Right forelimb (tissue), 1 donor: ENCODE measurements around the gene HK1.

Source experiments
- DNase-seq: peaks from one replicate; pipeline ENCODE4 v3.0.0-alpha.2; 2018

The HK1 gene

DNA sequence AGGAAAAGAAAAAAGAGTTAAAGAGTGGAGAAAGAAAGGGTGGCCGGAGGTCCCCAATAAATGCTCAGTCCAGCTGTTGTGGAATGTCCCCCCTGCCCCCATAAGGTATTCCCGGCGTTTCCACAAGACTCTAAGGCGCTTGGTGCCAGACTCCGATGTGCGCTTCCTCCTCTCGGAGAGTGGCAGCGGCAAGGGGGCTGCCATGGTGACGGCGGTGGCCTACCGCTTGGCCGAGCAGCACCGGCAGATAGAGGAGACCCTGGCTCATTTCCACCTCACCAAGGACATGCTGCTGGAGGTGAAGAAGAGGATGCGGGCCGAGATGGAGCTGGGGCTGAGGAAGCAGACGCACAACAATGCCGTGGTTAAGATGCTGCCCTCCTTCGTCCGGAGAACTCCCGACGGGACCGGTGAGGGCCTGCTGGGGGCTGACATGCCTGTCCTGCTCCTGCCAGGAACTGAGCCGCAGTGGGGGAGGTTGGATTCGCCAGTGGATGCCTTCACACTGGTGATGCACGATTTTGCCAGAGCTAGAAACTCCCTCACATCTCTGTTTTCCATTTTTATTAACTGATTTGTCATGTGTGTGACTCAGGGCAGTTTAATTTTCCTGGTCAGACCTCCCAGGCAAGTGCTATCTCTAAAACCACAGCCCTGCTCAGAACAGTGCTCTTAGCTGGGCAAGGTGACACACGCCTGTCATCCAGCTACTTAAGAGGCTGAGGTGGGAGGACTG is 104.3 kb downstream of the HK1 start:
- DNase-seq, result no peak

- no peak for DNase-seq
Observed at GRCh38 chr10:69383558-69383957, 105.3 kb downstream of the HK1 start.

DNA sequence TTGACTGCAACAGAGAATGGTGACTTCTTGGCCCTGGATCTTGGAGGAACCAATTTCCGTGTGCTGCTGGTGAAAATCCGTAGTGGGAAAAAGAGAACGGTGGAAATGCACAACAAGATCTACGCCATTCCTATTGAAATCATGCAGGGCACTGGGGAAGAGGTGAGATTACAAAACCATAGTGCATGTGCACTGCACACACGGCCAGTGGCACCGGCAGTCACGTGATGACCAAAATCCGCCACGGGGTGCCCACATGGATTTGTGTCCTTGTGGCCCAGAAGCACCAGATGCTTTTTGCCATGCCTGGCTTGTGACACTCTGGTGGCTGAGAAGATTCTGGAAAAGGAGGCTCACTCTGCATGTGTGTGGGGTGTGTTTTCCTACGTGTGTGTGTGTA is 106.0 kb downstream of the HK1 start:
- DNase-seq, result no peak

DNA sequence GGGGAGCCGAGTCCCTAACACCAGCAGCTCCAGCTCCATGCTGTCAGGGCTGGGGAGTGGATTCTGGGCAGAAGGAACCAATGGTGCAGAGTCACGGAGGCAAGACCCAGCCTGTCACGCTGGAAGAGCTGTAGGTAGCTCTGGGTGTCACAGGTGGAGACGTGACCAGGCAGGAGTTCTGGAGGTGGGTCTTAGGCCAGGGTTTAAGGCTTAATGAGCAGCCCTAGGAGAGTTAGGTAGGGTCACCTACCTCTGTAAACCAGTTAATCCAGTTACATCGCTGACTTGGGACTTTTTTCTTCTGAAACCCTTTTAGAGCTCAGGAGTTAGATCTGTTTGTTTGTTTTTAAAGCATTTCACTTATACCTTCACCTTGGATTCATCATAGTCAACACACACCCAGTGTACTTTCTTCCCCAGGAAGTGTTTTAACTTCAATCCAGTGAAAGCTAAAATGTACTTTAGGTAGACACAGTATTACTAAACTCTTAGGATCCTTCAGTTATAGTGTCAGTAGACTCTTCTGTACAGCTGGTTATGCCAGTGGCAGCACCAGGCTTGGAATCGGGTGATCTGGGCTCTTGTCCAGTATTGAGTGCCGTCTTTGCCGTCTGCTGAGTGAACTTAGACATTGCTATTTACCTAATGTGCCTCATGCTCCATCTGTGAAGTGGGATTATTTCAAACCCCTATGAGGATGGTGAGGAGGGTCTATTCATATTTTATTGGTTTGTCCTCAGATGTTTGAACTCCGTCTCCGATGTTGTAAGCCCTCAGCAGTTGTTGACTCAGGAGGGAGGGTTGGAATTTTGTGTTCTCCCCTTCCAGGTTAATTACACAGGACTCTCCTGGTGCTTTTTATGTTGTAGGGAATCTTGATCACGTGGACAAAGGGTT is 107.4 kb downstream of the HK1 start:
- no peak for DNase-seq

DNA sequence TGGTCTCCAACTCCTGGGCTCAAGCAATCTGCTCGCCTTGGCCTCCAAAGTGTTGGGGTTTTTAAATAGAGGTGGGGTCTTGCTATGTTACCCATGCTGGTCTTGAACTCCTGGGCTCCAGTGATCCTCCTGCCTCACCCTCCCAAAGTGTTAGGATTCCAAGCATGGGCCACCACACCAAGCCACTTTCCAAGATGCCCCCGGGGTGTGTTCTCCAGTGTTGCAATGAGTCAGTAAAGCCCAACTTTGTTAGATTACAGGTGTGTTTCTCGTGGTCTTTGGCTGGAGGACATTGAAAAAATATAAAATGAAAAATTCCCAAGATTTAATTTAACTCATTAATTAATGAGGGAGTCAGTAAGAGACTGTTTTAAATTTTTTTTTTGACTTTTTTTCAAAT is 109.2 kb downstream of the HK1 start:
- DNase-seq, result no peak

- DNase-seq, result no peak
Observed at GRCh38 chr10:69388488-69388887, 110.2 kb downstream of the HK1 start.

DNA sequence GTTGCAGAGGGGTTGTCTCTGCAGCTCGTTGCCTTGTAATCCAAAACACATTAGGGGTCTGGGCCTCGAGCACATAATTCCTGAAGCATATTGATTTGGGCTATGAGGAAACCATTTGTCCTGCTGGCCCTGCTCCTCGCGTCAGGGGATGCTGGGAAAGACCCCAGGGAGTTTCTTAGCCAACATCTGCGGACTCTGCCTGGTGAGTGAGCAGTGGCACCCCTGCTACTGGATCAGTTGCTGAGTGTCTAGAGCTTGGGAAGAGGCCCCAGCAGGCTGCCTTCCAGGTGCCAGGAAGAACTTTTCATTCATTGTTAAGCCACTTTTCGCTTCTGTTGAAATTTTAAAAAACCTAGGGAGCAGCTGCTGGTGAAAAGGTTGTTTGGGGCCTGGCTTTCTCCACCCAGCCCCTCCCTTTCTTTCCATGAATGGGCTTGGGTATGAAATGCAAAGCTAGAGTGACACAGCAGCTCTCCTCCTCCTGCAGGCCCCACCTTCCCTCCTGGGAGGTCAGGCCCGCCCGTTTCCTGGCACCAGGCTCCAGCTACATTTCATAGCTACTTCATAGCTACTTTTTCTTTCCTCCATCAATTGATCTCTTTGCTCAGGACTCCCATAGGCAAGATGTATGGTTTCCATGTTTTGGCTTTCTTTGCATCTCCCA is 111.7 kb downstream of the HK1 start:
- no peak for DNase-seq

GRCh38 chr10:69391158-69391557 is 112.9 kb downstream of the HK1 start:
- DNase-seq, result no peak

DNA sequence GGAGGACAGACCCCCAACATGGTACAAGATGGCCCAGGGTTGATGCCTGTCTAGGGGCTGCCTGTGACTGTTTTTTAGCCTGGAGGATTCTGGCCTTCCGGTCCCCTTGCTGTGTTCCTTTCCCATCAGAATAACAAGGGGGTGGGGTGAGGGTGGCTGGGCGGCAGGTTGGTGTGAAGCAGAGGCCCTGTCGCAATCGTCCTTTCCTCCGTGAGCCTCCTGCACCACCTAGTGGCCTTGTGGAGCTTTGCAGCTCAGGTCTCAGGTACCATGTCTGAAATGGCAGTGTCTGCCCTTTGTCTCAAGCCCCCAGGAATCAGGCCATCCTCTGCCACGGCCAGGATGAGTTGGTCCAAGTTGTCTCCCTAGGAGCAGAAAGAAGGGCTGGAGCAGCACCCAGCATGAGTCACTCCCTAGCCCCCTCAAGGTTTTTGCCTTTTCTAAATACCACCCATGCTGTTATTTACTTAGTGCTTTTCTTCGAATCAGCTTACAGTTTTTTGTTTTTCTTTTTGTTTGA is 114.2 kb downstream of the HK1 start:
- DNase-seq, result peak; percentile 86

GRCh38 chr10:69394020-69394419 is 115.7 kb downstream of the HK1 start:
- no peak for DNase-seq

- DNase-seq, result no peak
Observed at GRCh38 chr10:69397972-69398371, 119.7 kb downstream of the HK1 start.

DNA sequence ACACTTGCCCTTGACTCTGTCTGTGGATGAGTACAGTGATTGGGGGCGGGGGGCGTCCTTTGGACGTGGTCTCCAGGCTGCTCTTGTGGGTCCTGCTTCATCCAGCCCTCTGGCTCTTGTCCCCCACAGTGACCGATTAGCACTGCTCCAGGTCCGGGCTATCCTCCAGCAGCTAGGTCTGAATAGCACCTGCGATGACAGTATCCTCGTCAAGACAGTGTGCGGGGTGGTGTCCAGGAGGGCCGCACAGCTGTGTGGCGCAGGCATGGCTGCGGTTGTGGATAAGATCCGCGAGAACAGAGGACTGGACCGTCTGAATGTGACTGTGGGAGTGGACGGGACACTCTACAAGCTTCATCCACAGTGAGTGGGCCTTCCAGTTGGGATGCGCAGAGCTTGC is 120.2 kb downstream of the HK1 start:
- no peak for DNase-seq

DNA sequence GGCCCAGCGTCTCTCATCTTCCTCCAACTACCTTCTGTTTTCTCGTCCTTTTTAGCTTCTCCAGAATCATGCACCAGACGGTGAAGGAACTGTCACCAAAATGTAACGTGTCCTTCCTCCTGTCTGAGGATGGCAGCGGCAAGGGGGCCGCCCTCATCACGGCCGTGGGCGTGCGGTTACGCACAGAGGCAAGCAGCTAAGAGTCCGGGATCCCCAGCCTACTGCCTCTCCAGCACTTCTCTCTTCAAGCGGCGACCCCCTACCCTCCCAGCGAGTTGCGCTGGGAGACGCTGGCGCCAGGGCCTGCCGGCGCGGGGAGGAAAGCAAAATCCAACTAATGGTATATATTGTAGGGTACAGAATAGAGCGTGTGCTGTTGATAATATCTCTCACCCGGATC is 122.6 kb downstream of the HK1 start:
- no peak for DNase-seq

- no peak for DNase-seq
Observed at GRCh38 chr10:69401416-69401815, 123.1 kb downstream of the HK1 start.

GRCh38 chr10:69402386-69402785 is 124.1 kb downstream of the HK1 start:
- no peak for DNase-seq

- no peak for DNase-seq
Observed at GRCh38 chr10:69403066-69403465, 124.8 kb downstream of the HK1 start.

DNA sequence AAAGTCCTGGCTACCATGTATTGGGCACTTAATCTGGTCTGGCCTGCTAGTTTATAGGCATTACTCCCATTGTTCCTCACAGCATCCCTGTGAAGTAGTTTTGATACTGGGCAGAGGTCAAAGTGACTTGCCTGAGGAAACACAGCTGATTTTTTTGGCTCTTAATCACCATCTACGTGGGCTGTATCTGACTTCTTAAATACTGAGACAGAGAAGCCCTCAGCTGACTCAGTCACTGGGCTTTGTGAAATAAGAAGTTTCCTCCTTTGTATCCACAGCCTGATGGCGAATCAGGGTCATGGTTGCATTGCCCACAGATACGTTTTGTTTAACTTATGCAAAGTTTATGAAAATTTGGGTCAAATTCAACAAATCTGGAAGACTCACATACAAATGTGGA is 125.2 kb downstream of the HK1 start:
- DNase-seq, result no peak

DNA sequence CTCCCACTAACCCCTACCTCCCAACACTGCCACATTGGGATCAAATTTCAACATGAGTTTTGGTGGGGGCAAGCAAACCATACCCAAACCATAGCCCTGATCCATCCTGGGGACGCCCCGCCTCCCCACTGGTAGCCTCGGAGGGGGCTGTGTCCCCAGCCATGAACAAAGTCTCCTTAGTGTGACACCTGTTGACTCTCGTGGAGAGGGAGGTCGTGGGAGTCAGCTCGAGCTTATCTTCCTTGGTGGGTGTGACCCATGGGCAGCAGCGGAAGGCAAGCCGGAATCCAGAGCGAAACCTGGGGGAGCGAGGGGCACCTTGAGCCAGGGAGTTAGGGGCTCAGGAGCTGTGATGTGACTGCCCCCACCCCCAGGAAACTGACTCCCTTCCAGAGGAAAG is 126.5 kb downstream of the HK1 start:
- no peak for DNase-seq

GRCh38 chr10:69405221-69405620 is 126.9 kb downstream of the HK1 start:
- no peak for DNase-seq

GRCh38 chr10:69406302-69406811 is 128.1 kb downstream of the HK1 start:
- DNase-seq, result no peak

GRCh38 chr10:69406816-69407580 is 128.7 kb downstream of the HK1 start:
- DNase-seq, result no peak

DNA sequence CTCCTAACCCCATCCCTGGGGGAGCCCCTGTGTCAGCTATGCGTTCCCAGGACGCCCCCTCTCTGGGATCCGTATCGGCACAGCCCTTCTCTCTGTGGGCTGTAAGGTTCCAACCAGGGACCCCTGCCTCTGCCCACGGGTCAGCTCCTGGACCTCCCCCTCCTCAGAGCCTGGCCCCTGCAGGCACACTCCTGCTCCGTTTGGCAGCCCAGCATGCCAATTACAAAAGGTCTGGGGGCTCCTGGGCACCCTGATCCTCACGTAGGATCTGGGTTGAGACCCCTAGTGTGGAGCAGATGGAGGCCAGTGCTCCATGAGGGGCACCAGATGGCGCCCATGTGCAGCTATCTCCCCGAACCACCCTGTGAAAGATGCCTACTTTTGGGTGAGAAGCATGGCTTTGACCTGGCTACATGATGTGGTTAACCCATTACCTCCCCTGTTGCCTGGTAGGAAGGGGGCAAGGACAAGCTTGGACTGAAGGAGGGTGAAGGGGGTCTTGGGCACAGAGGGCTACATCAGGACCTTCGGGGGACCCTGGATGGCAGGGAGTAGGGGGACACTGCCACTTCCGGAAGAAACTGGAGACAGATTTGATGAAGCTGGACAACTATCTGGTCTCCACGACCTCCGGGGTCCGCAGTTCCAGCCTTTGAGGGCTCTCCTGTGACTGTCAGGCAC is 129.5 kb downstream of the HK1 start:
- no peak for DNase-seq
